NOMO-1 (cell line): ENCODE data around the gene KIN.
"Not testable (repeated sequence)": the region's sequence is repeated elsewhere in the genome, so short reads cannot be mapped to it uniquely, and the experiment has no call there.

Experiments used
- DNase-seq, 2 experiments: peaks; one replicate each; lab custom pipeline; 2025; ENCODE audit not compliant: unreplicated experiment in 2 of 2; lab: John Stamatoyannopoulos, UW

KIN gene, protein sequence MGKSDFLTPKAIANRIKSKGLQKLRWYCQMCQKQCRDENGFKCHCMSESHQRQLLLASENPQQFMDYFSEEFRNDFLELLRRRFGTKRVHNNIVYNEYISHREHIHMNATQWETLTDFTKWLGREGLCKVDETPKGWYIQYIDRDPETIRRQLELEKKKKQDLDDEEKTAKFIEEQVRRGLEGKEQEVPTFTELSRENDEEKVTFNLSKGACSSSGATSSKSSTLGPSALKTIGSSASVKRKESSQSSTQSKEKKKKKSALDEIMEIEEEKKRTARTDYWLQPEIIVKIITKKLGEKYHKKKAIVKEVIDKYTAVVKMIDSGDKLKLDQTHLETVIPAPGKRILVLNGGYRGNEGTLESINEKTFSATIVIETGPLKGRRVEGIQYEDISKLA

GRCh38 chr10:7787857-7788638 lies at the start of gene KIN, which contains the start of gene ATP5F1C:
Gene KIN (minus strand): TSS chr10:7787993. CDS start chr10:7787933, 60 bp downstream.
Gene ATP5F1C (plus strand): TSS chr10:7788177. CDS start chr10:7788208, 31 bp downstream.
- peak; percentile 91 to 95 for DNase-seq

- DNase-seq: no peak
Measured at GRCh38 chr10:7836571-7836970, 48.8 kb upstream of the KIN start.

DNA sequence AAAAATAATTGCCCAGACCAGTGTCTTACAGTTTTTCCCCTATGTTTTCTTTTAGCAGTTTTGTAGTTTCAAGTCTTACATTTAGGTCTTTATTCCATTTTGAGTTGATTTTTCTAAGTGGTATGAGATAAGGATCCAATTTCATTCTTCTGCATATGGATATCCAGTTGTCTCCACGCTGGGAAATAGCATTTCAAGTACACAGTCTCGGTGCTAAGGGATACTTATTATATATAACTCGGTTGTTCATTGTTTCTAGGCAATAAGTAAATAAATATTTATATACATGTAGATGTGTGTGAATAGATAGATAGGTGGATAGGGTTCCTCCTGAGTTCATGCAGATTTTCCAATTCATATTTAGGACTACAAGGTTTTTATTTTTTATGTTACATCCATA lies 46.5 kb upstream of the KIN start:
- no peak for DNase-seq

DNA sequence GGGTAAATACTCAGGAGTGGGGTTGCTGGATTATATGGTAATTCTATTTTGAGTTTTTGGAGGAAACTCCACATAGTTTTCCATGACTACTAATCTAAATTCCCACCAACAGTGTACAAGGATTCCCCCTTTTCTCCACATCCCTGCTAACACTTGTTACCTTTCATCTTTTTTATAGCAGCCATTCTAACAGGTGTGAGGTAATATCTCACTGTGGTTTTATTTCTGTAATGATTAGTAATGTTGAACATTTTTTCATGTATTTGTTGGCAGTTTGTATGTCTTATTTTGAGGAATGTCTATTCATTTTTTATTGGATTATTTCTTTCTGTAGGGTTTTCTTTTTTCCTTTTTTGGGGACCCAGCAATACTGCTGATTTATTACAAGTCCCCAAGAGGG lies 45.4 kb upstream of the KIN start:
- no peak for DNase-seq

- DNase-seq: no peak
Measured at GRCh38 chr10:7832060-7832459, 44.3 kb upstream of the KIN start.

DNA sequence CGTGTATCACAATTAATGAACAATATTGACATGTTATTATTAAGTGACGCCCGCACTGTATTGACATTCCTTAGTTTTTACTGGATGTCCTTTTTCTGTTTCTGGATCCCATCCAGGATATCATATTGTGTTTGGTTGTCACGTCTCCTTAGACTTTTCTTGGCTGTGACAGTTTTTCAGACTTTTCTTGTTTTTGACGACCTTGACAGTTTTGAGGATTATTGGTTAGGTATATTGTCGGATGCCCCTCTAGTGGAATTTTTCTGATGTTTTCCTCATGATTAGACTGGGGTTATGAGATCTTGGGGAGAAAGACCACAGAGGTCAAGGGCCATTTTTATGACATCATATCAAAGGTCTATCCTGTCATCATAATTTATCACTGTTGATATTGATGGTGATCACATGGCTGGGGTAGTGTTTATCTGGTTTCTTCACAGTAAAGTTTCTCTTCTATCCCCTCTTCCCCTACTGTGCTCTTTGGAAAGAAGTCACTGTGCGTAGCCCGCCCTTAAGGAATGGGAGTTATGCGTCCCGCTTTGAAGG lies 41.6 kb upstream of the KIN start:
- DNase-seq: no peak

DNA sequence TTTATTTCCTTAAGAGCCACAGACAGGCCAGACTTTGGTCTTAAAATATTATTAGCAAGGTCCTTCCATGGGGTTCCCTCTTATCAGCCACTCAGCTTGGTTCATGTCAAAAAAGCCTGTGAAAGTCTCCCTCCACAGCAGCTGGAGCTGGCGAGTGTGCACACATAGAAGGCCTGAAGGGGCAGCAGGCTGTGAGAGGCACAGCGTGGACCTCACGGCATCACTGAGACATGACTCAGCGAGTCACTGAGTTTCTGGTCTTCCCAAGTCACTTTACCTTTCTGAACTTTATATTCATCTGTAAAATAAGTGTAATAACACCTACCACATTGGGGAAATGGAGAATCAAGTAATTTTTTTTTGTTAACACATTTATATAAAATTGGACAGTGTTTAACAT lies 39.2 kb upstream of the KIN start:
- DNase-seq: no peak

- no peak for DNase-seq
Measured at GRCh38 chr10:7824251-7824650, 36.5 kb upstream of the KIN start.

GRCh38 chr10:7819121-7819460 lies 31.3 kb upstream of the KIN start:
- DNase-seq: peak; percentile 28 to 57

GRCh38 chr10:7818295-7819120 lies 30.7 kb upstream of the KIN start, which contains the start of gene TAF3:
Gene TAF3 (plus strand): TSS chr10:7818505. CDS start chr10:7818710, 205 bp downstream.
- DNase-seq: peak; percentile 86 to 91

DNA sequence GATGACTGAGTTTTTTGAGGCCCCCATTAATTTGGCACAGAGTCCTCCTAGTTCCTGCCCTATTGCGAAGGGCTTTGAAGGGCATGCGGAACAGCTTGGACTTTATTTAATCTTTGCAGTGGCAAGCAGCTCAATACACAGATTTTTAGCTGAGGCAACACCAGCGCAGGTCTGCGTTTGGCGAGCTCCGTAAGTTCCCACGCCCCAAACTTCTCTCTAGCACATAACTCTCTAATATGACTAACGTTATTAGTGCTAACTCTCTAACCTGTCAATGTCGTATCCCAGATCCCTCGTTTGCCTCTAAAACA lies 30.1 kb upstream of the KIN start:
- no peak for DNase-seq

GRCh38 chr10:7817576-7817975 lies 29.8 kb upstream of the KIN start:
- DNase-seq: no peak

DNA sequence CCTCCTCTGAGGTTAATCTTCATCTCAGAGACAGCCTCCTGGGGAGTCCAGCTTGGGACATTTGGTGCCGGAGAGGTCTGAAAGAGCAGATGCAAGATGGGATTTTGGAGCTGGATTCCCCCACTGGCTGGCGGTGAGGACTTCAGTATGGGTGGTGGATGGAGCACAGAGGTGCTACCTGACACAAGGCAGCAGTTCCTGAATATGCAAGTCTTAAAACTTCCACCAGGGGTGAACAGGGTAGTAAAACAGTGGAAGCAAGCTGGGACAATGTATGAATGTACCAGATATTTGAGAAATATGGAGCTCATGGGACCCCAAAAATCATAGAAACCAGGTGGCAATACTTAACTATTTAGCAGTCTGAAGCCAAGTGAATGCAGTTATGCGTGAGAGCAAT lies 25.7 kb upstream of the KIN start:
- no peak for DNase-seq

DNA sequence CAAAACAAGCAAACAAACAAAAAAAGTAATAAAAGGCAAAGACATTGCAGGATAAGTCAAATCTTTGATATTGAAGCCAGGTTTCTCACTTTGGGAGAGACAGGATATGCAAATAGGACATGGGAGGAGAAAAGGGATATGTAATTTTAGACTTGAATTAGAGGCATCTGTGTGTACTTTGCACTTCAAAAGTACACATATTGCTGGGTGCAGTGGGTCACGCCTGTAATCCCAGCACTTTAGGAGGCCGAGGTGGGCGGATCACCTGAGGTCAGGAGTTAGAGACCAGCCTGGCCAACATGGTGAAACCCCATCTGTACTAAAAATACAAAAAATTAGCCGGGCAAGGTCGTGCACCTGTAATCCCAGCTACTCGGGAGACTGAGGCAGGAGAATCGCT lies 23.9 kb upstream of the KIN start:
- not testable (repeated sequence) for DNase-seq

DNA sequence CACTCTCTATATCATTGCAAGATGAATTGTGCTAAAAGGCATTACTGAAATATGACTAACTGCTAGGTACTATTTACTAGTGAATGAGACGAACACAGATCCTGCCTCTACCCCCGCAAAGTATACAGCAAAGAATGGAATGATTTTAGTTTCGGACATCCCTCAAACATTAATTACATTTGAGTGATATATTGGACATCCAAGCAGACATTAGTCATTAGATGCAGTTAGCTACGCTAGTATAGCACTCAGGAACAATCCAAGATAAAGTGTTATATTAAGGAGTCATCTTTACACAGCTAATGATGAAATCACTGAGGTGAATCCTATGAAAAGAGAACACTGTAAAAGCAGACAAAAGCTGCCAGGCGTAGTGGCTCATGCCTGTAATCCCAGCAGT lies 23.2 kb upstream of the KIN start:
- DNase-seq: no peak

DNA sequence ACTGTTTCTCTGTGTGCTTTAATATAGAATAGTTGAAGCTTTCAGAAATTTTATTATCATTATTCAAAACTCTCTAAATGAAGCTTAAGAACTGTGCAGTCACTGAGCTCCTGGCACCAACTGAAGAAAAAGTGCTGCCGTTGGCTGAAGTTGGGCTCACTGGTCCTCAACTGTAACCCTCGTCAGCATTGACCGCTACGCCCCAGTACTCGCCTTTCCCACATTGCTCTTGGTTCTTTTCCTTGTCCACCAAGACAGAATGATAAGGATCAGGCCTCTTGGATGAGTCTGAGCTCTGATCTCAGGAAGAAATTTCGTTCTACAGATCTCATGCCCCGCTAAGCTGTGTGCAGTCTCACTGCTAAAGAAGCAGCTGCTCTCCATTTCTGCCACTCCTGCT lies 22.6 kb upstream of the KIN start:
- DNase-seq: no peak

GRCh38 chr10:7808686-7809267 lies 21.0 kb upstream of the KIN start:
- DNase-seq: no peak

GRCh38 chr10:7804741-7805140 lies 16.9 kb upstream of the KIN start:
- DNase-seq: no peak

DNA sequence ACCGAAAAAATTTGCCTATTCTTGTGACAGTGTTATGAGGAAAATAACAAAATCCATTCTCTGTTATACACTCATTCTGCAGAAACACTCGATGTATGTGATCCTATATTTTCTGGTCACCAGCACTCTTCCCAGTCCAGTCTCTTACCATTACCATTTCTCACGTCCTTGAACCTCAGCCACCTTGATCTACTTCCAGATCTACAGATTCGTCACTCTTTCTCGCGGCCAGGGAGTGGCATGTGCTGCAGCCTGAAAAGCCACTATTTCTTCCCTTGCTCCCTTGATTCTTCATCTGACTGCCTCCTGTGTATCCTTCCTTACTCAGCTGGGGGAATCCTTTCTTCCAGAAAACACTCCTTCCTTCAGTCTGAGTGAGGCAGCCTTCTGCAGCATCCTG lies 16.4 kb upstream of the KIN start:
- DNase-seq: no peak

DNA sequence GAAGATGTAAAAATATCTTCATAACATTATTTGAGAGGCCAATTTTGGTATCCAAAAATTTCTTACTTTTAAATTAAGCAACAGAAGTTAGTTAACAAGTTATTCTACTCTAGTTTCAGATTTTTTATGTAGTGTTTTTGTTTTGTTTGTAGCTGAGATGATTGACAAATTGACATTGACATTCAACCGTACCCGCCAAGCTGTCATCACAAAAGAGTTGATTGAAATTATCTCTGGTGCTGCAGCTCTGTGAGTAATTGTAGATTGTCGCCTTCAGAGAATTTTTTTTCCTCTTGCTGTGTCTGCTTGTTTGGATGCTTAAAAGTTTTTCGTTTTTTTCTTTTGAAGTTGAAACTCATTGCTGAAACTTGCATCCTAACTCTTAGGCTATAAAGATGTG lies 14.8 kb upstream of the KIN start:
- no peak for DNase-seq

- no peak for DNase-seq
Measured at GRCh38 chr10:7797582-7797981, 9.8 kb upstream of the KIN start.
